GM12878 (cell line): ENCODE data around the gene PTPRD. TPM values are rescaled to one million over a fixed set of nuclear protein-coding genes. Genes with fewer than 3 reads are reported as not detected.

Source experiments
- ATAC-seq: fragments of 200-7000 bp; cut with Tn5 transposase; 3 replicates; pipeline ENCODE4 v1.9.1; 2020; ENCODE audit warnings: mild to moderate bottlenecking, moderate library complexity
- BruUV-seq: library from RNA; stranded (reverse); fragments of 400-500 nt; replicated peaks from 2 replicates; lab custom pipeline; 2021; lab: Mats Ljungman, UMichigan
- CTCF ChIA-PET: fragments of 300-600 bp; sonication (Branson Sonifier 250); formaldehyde crosslinking; extraction: SDS; loops from one replicate; lab custom pipeline; 2021; ENCODE audit warnings: inconsistent platforms; lab: Yijun Ruan, JAX
- POLR2A ChIA-PET: fragments of 350-600 bp; formaldehyde crosslinking; extraction: SDS; loops from one replicate; lab custom pipeline; 2021; ENCODE audit warnings: inconsistent platforms; lab: Charles Lee
- RAD21 ChIA-PET: fragments of 300-600 bp; sonication (Branson Sonifier 250); formaldehyde crosslinking; loops from one replicate; lab custom pipeline; 2023; ENCODE audit warnings: antibody characterized with exemption; ENCODE audit not compliant: unreplicated experiment; lab: Charles Lee
- SMC1A ChIA-PET: fragments of 300-600 bp; sonication (Branson Sonifier 250); formaldehyde crosslinking; loops from one replicate; lab custom pipeline; 2023; ENCODE audit not compliant: unreplicated experiment, uncharacterized antibody; lab: Charles Lee
- DNase-seq: peaks from one replicate; pipeline ENCODE4 v3.0.0-alpha.2; 2011; ENCODE audit warnings: low read depth, low spot score
- FAIRE-seq: peaks from 3 replicates; lab custom pipeline; 2011; peaks lifted over from hg19 to GRCh38; lab: Jason Lieb, UNC
- H2AFZ ChIP-seq: 2 replicates; pipeline ENCODE4 v1.6.0; 2011; ENCODE audit warnings: low read depth, low read length, control low read depth; ENCODE audit not compliant: control insufficient read depth
- H3K27ac ChIP-seq: 2 replicates; pipeline ENCODE4 v1.5.1; 2011; ENCODE audit warnings: control low read depth; ENCODE audit not compliant: control insufficient read depth, insufficient read depth
- H3K27me3 ChIP-seq, 2 experiments: replicated peaks in 1 of 2; 2 replicates each; pipeline versions ENCODE4 v1.6.0 to v1.6.1; 2011; ENCODE audit warnings: low read length in 1 of 2; ENCODE audit not compliant: control insufficient read depth in 2 of 2, insufficient read depth in 2 of 2
- H3K36me3 ChIP-seq, 2 experiments: 2 replicates each; pipeline ENCODE4 v1.5.1; 2011; ENCODE audit warnings: low read length in 1 of 2; ENCODE audit not compliant: control insufficient read depth in 2 of 2, insufficient read depth in 2 of 2
- H3K4me1 ChIP-seq: 2 replicates; pipeline ENCODE4 v1.6.1; 2011; ENCODE audit warnings: mild to moderate bottlenecking, low read length, moderate library complexity, mixed read lengths; ENCODE audit not compliant: control insufficient read depth, insufficient read depth
- H3K4me2 ChIP-seq: 2 replicates; pipeline ENCODE4 v1.6.0; 2011; ENCODE audit warnings: control low read depth; ENCODE audit not compliant: control insufficient read depth, insufficient read depth
- H3K4me3 ChIP-seq: fragments of 200-600 bp; sonication (generic); 2 replicates; pipeline ENCODE4 v1.5.1; 2016
- H3K79me2 ChIP-seq: 2 replicates; pipeline ENCODE4 v1.6.0; 2011; ENCODE audit warnings: low read length; ENCODE audit not compliant: control insufficient read depth, insufficient read depth
- H3K9ac ChIP-seq: 2 replicates; pipeline ENCODE4 v1.8.0; 2011; ENCODE audit warnings: low read length, control low read depth, mixed read lengths; ENCODE audit not compliant: control insufficient read depth, insufficient read depth
- H3K9me3 ChIP-seq: replicated peaks from 3 replicates; pipeline ENCODE4 v1.5.1; 2011; ENCODE audit warnings: mild to moderate bottlenecking, low read length; ENCODE audit not compliant: control insufficient read depth, insufficient read depth
- H4K20me1 ChIP-seq: 2 replicates; pipeline ENCODE4 v1.6.0; 2011; ENCODE audit not compliant: control insufficient read depth, insufficient read depth
- CHD1 ChIP-seq: IDR thresholded peaks from 2 replicates; pipeline ENCODE4 v1.6.1; 2012; ENCODE audit warnings: low read depth, low read length, improper control_type of control experiment
- CHD4 ChIP-seq: fragments of 200-600 bp; sonication (generic); IDR thresholded peaks from 2 replicates; pipeline ENCODE4 v1.6.1; 2016; ENCODE audit warnings: mild to moderate bottlenecking
- IRF4 ChIP-seq: IDR thresholded peaks from 2 replicates; pipeline ENCODE4 v1.6.1; 2011; ENCODE audit warnings: low read depth, low read length
- NFYA ChIP-seq: IDR thresholded peaks from 2 replicates; pipeline ENCODE4 v1.6.1; 2011; ENCODE audit warnings: low read depth, mild to moderate bottlenecking, low read length, improper control_type of control experiment, borderline replicate concordance
- NR2C1 ChIP-seq: fragments of 450-650 bp; IDR thresholded peaks from 2 replicates; pipeline ENCODE4 v1.6.1; 2017; ENCODE audit warnings: antibody characterized with exemption, mild to moderate bottlenecking, moderate library complexity
- NR2C2 ChIP-seq: IDR thresholded peaks from 2 replicates; pipeline ENCODE4 v1.6.1; 2011; ENCODE audit warnings: borderline replicate concordance, low read depth; ENCODE audit not compliant: control insufficient read depth, insufficient read length
- POLR2AphosphoS5 ChIP-seq: IDR thresholded peaks from 2 replicates; pipeline ENCODE4 v1.6.1; 2011; ENCODE audit warnings: mild to moderate bottlenecking, low read length, inconsistent platforms
- RB1 ChIP-seq: fragments of 450-650 bp; formaldehyde crosslinking; IDR thresholded peaks from 2 replicates; pipeline ENCODE4 v1.6.1; 2017; ENCODE audit warnings: mild to moderate bottlenecking, borderline replicate concordance
- RBBP5 ChIP-seq: fragments of 200-600 bp; sonication (generic); conservative IDR thresholded peaks from 2 replicates; pipeline ENCODE4 v1.6.1; 2016
- RELA ChIP-seq: fragments of 450-650 bp; IDR thresholded peaks from 2 replicates; pipeline ENCODE4 v1.8.0; 2014; ENCODE audit warnings: borderline replicate concordance; ENCODE audit not compliant: partially characterized antibody
- RUNX3 ChIP-seq: IDR thresholded peaks from 2 replicates; pipeline ENCODE4 v1.6.1; 2012; ENCODE audit warnings: low read length, inconsistent platforms
- SMAD1 ChIP-seq: fragments of 450-650 bp; IDR thresholded peaks from 2 replicates; pipeline ENCODE4 v1.6.1; 2018; ENCODE audit warnings: mild to moderate bottlenecking, low read depth; ENCODE audit not compliant: partially characterized antibody
- TARDBP ChIP-seq: IDR thresholded peaks from 2 replicates; pipeline ENCODE4 v1.6.1; 2016; ENCODE audit warnings: borderline replicate concordance
- ZSCAN29 ChIP-seq: fragments of 450-650 bp; IDR thresholded peaks from 2 replicates; pipeline ENCODE4 v1.6.1; 2017; ENCODE audit warnings: mild to moderate bottlenecking, moderate library complexity
- WGBS: methylation state at CpG from one replicate; pipeline ENCODE4 v1.1.6; 2016; ENCODE audit warnings: low lambda C conversion rate; ENCODE audit not compliant: insufficient replicate concordance, insufficient coverage; ENCODE audit errors: missing lambda C conversion rate; 5-methylcytosine and 5-hydroxymethylcytosine counted together
- in situ Hi-C: fragments of 300-500 bp; cut with MboI; formaldehyde crosslinking; loops from 9 replicates; pipeline ENCODE4 v1.14.3; 2018; ENCODE audit warnings: mixed read lengths
- intact Hi-C: fragments of 100-400 bp; cut with micrococcal nuclease; formaldehyde crosslinking; loops from one replicate; pipeline ENCODE4 v1.14.2; 2022; ENCODE audit not compliant: unreplicated experiment
- polyA plus RNA-seq, 11 experiments: library from polyadenylated mRNA; depleted of rRNA in 4 of 11; unstranded in 6 of 11; stranded (reverse) in 5 of 11; fragments of >200 nt; fragmentation: Nextera tagmentation in 4 of 11; fragmentation: Illumina TruSeq in 1 of 11; extraction: Ambion mirVana in 4 of 11; extraction: Trizol in 1 of 11; gene quantifications; 1 replicate in 1 of 11; 2 replicates in 10 of 11; pipeline versions ENCODE4 v1.2.1 to v1.2.3, GENCODE V29; 2011 to 2016; ENCODE audit warnings: inconsistent platforms in 2 of 11, missing spikeins in 2 of 11, low read depth in 1 of 11
- total RNA-seq, 4 experiments: library from RNA; depleted of rRNA in 3 of 4; stranded (reverse); fragments of >200 nt in 3 of 4; fragmentation: Illumina TruSeq in 1 of 4; extraction: Trizol in 1 of 4; gene quantifications; 2 replicates each; pipeline versions ENCODE4 v1.2.1 to v1.2.3, GENCODE V29; 2013 to 2021
- TF ChIP-seq, protein P1 (sequence below): fragments of 450-650 bp; IDR thresholded peaks from 2 replicates; pipeline ENCODE4 v1.6.1; 2018; ENCODE audit warnings: mild to moderate bottlenecking, low read depth, moderate library complexity; ENCODE audit not compliant: partially characterized antibody

PTPRD gene
- total and polyA plus RNA-seq, 10 of the 15 experiments (the other 5 are each of a cell fraction or from before 2014, with no cell fraction given) = under 0.01 to 0.05 (median 0.01) TPM; not detected in 7

DNA sequence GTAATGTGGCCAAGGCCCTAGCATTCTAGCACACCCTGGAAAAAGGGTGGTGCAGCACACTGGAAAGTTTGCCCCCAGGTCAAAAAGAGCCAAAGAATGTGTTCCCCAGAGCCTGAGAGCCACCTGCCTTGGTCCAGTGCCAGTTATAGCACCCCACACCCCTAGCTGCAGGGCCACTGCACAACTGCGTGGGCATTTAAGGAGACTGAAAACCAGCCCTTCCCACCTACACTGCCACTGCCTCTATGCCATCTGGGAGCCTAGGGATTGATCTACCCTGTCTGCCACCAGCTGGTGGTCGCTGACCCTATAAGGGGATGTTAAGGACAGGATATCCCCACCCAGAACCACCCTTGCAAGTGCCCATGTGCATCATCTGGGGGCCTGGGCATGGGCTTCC lies 38.2 kb upstream of the PTPRD start:
- Histone ChIP-seq H3K27me3 (no peaks in the 10 kb centered on the region), H3K4me3 (no peak overlapping the region), H3K4me2 (no peak overlapping the region), H3K36me3 (no peaks in the 10 kb centered on the region), H3K4me1 (no peaks in the 10 kb centered on the region), H3K9ac (no peak overlapping the region), H4K20me1 (no peaks in the 10 kb centered on the region), H3K27ac (no peak overlapping the region), H3K79me2 (no peaks in the 10 kb centered on the region), H3K9me3 (no peaks in the 10 kb centered on the region; the same call in 2 of the 3 replicates), H2AFZ (no peak overlapping the region)
- intact Hi-C loops = no loop called here
- RAD21 ChIA-PET = no interaction called here
- POLR2A ChIA-PET = no interaction called here
- ATAC-seq (no peak), DNase-seq (no peak), FAIRE-seq (no peak)
- SMC1A ChIA-PET = no interaction called here
- TF ChIP-seq RBBP5 (no peak), POLR2AphosphoS5 (no peak), NFYA (no peak), CHD1 (no peak), RELA (no peak), RUNX3 (no peak), NR2C2 (no peak), RB1 (no peak), CHD4 (no peak), IRF4 (no peak), TARDBP (no peak), ZSCAN29 (no peak), NR2C1 (no peak), SMAD1 (no peak)
- TF ChIP-seq, protein P1, sequence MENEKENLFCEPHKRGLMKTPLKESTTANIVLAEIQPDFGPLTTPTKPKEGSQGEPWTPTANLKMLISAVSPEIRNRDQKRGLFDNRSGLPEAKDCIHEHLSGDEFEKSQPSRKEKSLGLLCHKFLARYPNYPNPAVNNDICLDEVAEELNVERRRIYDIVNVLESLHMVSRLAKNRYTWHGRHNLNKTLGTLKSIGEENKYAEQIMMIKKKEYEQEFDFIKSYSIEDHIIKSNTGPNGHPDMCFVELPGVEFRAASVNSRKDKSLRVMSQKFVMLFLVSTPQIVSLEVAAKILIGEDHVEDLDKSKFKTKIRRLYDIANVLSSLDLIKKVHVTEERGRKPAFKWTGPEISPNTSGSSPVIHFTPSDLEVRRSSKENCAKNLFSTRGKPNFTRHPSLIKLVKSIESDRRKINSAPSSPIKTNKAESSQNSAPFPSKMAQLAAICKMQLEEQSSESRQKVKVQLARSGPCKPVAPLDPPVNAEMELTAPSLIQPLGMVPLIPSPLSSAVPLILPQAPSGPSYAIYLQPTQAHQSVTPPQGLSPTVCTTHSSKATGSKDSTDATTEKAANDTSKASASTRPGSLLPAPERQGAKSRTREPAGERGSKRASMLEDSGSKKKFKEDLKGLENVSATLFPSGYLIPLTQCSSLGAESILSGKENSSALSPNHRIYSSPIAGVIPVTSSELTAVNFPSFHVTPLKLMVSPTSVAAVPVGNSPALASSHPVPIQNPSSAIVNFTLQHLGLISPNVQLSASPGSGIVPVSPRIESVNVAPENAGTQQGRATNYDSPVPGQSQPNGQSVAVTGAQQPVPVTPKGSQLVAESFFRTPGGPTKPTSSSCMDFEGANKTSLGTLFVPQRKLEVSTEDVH = no peak
- CTCF ChIA-PET = no interaction called here
- WGBS = 22% methylated on average over 2 of the region's 2 CpGs
- in situ Hi-C loops = no loop called here
- BruUV-seq = no TSS peak
